Prostate gland (tissue), 2 donors: ENCODE results near the gene FKBP14. TPM values are rescaled to one million over a fixed set of nuclear protein-coding genes. Genes with fewer than 3 reads are reported as not detected.

ENCODE experiments used
- DNase-seq: peaks from one replicate; pipeline ENCODE4 v3.0.0-alpha.2; 2019; ENCODE audit warnings: low spot score
- H3K27ac ChIP-seq, 2 donors: fragments of 200-600 bp; sonication (generic); 2 replicates each; pipeline ENCODE4 v1.5.1; 2017 to 2019
- H3K27me3 ChIP-seq: fragments of 200-600 bp; sonication (generic); replicated peaks from 2 replicates; pipeline ENCODE4 v1.5.1; 2019; ENCODE audit not compliant: insufficient read depth
- H3K36me3 ChIP-seq, 2 donors: fragments of 200-600 bp; sonication (generic); 1 replicate in 1 of 2; 2 replicates in 1 of 2; pipeline versions ENCODE4 v1.5.1 to v1.8.1; 2017 to 2019
- H3K4me1 ChIP-seq: fragments of 200-600 bp; sonication (generic); replicated peaks from 2 replicates; pipeline ENCODE4 v1.5.1; 2019
- H3K4me3 ChIP-seq, 2 donors: fragments of 200-600 bp; sonication (generic); 2 replicates each; pipeline ENCODE4 v1.5.1; 2017 to 2019
- H3K9me3 ChIP-seq: fragments of 200-600 bp; sonication (generic); 2 replicates; pipeline ENCODE4 v1.5.1; 2017
- POLR2A ChIP-seq: fragments of 450-650 bp; IDR thresholded peaks from one replicate; pipeline ENCODE4 v1.6.1; 2016; ENCODE audit warnings: antibody characterized with exemption, mild to moderate bottlenecking
- POLR2AphosphoS5 ChIP-seq: sonication (generic); formaldehyde crosslinking; IDR thresholded peaks from one replicate; pipeline ENCODE4 v1.6.1; 2017; ENCODE audit warnings: antibody characterized with exemption
- WGBS: methylation state at CpG from one replicate; pipeline ENCODE4 v1.1.5; 2018; 5-methylcytosine and 5-hydroxymethylcytosine counted together
- intact Hi-C: fragments of 100-400 bp; cut with DNase I; formaldehyde crosslinking; loops from one replicate; pipeline ENCODE4 v1.14.2; 2022
- total RNA-seq, 2 donors: library from RNA; depleted of rRNA; stranded (reverse); fragments of >200 nt; gene quantifications; one replicate each; pipeline ENCODE4 v1.1.0, GENCODE V29; 2016
- TF ChIP-seq, protein P1 (sequence below), 4 experiments: fragments of 200-600 bp in 2 of 4; fragments of 450-650 bp in 2 of 4; sonication (generic) in 2 of 4; IDR thresholded peaks; 1 replicate in 3 of 4; 2 replicates in 1 of 4; pipeline ENCODE4 v1.5.1; 2016 to 2019; ENCODE audit warnings: antibody characterized with exemption in 4 of 4, mild to moderate bottlenecking in 2 of 4, moderate library complexity in 2 of 4

The FKBP14 gene
- total RNA-seq, 2 donors from 2014 or later = 8.4 to 9.5 TPM

DNA sequence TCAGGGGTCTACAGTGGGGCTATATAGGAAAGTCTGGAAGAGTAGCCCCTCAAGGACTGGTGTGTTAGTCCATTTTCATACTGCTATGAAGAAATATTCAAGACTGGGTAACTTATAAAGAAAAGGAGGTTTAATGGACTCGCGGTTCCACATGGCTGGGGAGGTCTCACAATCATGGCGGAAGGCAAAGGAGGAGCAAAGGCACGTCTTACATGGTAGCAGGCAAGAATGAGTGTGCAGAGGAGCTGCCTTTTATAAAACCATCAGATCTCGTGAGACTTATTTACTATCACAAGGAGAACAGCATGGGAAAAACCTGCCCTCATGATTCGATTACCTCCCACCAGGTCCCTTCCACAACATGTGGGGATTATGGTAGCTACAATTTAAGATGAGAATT lies 3.0 kb downstream of the FKBP14 start:
- intact Hi-C loops = no loop called here
- 94% methylated on average over 6 of the region's 6 CpGs for WGBS
- TF ChIP-seq POLR2A (no peak), POLR2AphosphoS5 (no peak)
- TF ChIP-seq, protein P1, sequence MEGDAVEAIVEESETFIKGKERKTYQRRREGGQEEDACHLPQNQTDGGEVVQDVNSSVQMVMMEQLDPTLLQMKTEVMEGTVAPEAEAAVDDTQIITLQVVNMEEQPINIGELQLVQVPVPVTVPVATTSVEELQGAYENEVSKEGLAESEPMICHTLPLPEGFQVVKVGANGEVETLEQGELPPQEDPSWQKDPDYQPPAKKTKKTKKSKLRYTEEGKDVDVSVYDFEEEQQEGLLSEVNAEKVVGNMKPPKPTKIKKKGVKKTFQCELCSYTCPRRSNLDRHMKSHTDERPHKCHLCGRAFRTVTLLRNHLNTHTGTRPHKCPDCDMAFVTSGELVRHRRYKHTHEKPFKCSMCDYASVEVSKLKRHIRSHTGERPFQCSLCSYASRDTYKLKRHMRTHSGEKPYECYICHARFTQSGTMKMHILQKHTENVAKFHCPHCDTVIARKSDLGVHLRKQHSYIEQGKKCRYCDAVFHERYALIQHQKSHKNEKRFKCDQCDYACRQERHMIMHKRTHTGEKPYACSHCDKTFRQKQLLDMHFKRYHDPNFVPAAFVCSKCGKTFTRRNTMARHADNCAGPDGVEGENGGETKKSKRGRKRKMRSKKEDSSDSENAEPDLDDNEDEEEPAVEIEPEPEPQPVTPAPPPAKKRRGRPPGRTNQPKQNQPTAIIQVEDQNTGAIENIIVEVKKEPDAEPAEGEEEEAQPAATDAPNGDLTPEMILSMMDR (IDR thresholded peaks at IDR 0.05) = no peak

DNA sequence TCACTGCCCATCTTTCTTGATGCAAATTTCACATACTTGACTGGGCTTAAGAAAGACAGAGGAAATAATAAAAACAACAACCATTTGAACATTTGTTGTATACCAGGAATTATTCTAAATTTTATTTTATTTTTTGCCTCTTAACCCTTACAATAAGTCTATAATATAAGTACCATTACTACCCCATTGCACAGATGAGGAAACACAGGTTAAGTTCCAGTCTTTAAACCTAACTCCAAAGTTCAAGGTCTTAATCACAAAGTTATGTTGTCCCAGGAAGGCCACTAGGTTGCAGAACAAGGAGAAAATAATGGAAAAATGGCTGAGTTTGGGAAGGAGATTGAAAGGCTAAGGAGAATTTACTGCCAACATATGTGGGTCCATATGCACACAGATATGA lies 3.5 kb downstream of the FKBP14 start:
- intact Hi-C loops = no loop called here
- DNase-seq = no peak
- Histone ChIP-seq H3K27ac (no peak overlapping the region), H3K9me3 (no peaks in the 10 kb centered on the region), H3K4me3 (no peak overlapping the region), H3K36me3 (no peaks in the 10 kb centered on the region), H3K27me3 (no peaks in the 10 kb centered on the region), H3K4me1 (peaks cover 3% of the 10 kb centered on the region)
- TF ChIP-seq, protein P1 (IDR thresholded peaks at IDR 0.05) = no peak
- TF ChIP-seq POLR2A = no peak
- no peak for TF ChIP-seq POLR2AphosphoS5

More for the DNA sequence above, 3.0 kb downstream of the FKBP14 start:
- no peak for DNase-seq
- Histone ChIP-seq H3K27me3 (no peaks in the 10 kb centered on the region), H3K27ac (no peak overlapping the region), H3K4me1 (peaks cover 3% of the 10 kb centered on the region), H3K9me3 (no peaks in the 10 kb centered on the region), H3K36me3 (no peaks in the 10 kb centered on the region), H3K4me3 (no peak overlapping the region)

DNA sequence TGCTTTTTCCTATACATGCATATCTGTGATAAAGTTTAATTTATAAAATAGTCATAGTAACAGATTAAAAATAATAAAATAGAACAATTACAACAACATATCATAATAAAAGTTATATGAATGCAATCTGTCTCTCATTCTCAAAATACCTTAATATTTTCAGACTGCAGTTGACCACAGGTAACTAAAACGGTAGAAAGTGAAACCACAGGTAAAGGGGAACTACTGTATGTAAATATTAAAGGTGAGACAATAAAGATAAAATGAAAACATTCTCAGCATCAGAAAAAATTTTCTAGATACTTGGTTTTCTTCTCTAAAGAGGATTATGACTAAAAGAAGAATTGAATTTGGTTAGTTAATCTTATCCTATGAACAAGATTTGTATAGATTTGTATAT lies 6.0 kb downstream of the FKBP14 start:
- no peaks in the 10 kb centered on the region for H3K27me3 ChIP-seq
- H3K27ac ChIP-seq = no peak overlapping the region
- H3K4me1 ChIP-seq = peaks cover 3% of the 10 kb centered on the region
- no peaks in the 10 kb centered on the region for H3K9me3 ChIP-seq
- 48% methylated on average over 1 of the region's 1 CpG for WGBS
- DNase-seq = no peak
- TF ChIP-seq, protein P1 (IDR thresholded peaks at IDR 0.05) = no peak
- TF ChIP-seq POLR2A (no peak), POLR2AphosphoS5 (no peak)
- H3K4me3 ChIP-seq = no peak overlapping the region
- no peaks in the 10 kb centered on the region for H3K36me3 ChIP-seq
- intact Hi-C loops = no loop called here

GRCh38 chr7:30019960-30020359 lies 6.5 kb downstream of the FKBP14 start:
- intact Hi-C loops = no loop called here
- no peaks in the 10 kb centered on the region for H3K27me3 ChIP-seq
- no peak overlapping the region for H3K4me3 ChIP-seq
- H3K4me1 ChIP-seq = peaks cover under 1% of the 10 kb centered on the region
- no peaks in the 10 kb centered on the region for H3K36me3 ChIP-seq
- H3K9me3 ChIP-seq = no peaks in the 10 kb centered on the region
- DNase-seq = no peak
- no peak overlapping the region for H3K27ac ChIP-seq
- TF ChIP-seq, protein P1 (IDR thresholded peaks at IDR 0.05) = no peak
- TF ChIP-seq POLR2A (no peak), POLR2AphosphoS5 (no peak)
- 80% methylated on average over 1 of the region's 1 CpG for WGBS

DNA sequence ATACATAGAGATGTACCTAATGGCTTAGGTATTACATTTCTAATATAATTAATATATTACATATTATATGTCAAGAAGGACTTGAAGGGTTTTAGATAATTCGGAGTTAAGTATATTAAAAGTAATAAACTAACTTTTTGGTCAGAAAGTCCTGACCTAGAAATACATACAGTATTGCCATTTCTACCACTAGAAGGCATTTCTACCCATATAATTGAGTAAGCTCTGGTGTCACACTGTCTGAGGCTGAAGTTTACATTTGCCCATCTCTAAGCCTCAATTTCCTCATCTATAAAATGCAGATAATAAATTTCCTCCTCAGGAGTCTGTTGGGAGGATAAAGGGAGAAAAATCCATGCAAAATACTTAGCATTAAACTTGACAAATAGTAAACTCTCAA lies 7.1 kb downstream of the FKBP14 start:
- DNase-seq = no peak

More for the DNA sequence above, 7.1 kb downstream of the FKBP14 start:
- H3K27me3 ChIP-seq = no peaks in the 10 kb centered on the region
- WGBS = 81% methylated on average over 1 of the region's 1 CpG
- H3K4me3 ChIP-seq = no peak overlapping the region
- intact Hi-C loops = no loop called here
- no peak overlapping the region for H3K27ac ChIP-seq
- H3K9me3 ChIP-seq = no peaks in the 10 kb centered on the region
- no peak for TF ChIP-seq POLR2AphosphoS5
- TF ChIP-seq, protein P1 (IDR thresholded peaks at IDR 0.05) = no peak
- no peak for TF ChIP-seq POLR2A
- no peaks in the 10 kb centered on the region for H3K36me3 ChIP-seq
- no peaks in the 10 kb centered on the region for H3K4me1 ChIP-seq
